HTR-8/SVneo (cell line): ENCODE results near the gene METTL14.

ENCODE experiments used
- DNase-seq: peaks from one replicate; pipeline ENCODE4 v3.0.0; 2011; ENCODE audit warnings: low spot score, mixed read lengths; ENCODE audit not compliant: insufficient read length
- FAIRE-seq: peaks from 2 replicates; lab custom pipeline; 2011; peaks lifted over from hg19 to GRCh38; lab: Jason Lieb, UNC

The METTL14 gene

GRCh38 chr4:118732591-118733330, 47.6 kb downstream of the METTL14 start:
- no peak for FAIRE-seq

GRCh38 chr4:118734491-118735205, 49.5 kb downstream of the METTL14 start:
- FAIRE-seq (no peak), DNase-seq (no peak)

More at GRCh38 chr4:118732591-118733330, 47.6 kb downstream of the METTL14 start:
- no peak for DNase-seq

- FAIRE-seq: no peak
- no peak for DNase-seq
Measured at GRCh38 chr4:118736900-118737299, 51.7 kb downstream of the METTL14 start.

- FAIRE-seq (no peak), DNase-seq (no peak)
Measured at GRCh38 chr4:118738090-118738489, 52.9 kb downstream of the METTL14 start.

GRCh38 chr4:118739022-118739713, 54.0 kb downstream of the METTL14 start:
- DNase-seq (no peak), FAIRE-seq (no peak)

- FAIRE-seq (no peak), DNase-seq (peak; percentile 6)
Measured at GRCh38 chr4:118740869-118741268, 55.7 kb downstream of the METTL14 start.

GRCh38 chr4:118741301-118741855, 56.2 kb downstream of the METTL14 start:
- no peak for DNase-seq
- FAIRE-seq: no peak

- DNase-seq (no peak), FAIRE-seq (no peak)
Measured at GRCh38 chr4:118742050-118742449, 56.9 kb downstream of the METTL14 start.

- FAIRE-seq (no peak), DNase-seq (no peak)
Measured at GRCh38 chr4:118743867-118744266, 58.7 kb downstream of the METTL14 start.

GRCh38 chr4:118745357-118745756, 60.2 kb downstream of the METTL14 start:
- FAIRE-seq (no peak), DNase-seq (no peak)

- DNase-seq: no peak
- FAIRE-seq: no peak
Measured at GRCh38 chr4:118746251-118746919, 61.2 kb downstream of the METTL14 start.

GRCh38 chr4:118749347-118749988, 64.3 kb downstream of the METTL14 start:
- FAIRE-seq: no peak
- DNase-seq: no peak

GRCh38 chr4:118751629-118752323, 66.6 kb downstream of the METTL14 start:
- DNase-seq (no peak), FAIRE-seq (no peak)

GRCh38 chr4:118752551-118752950, 67.4 kb downstream of the METTL14 start:
- DNase-seq: no peak
- FAIRE-seq: no peak

- DNase-seq: no peak
- no peak for FAIRE-seq
Measured at GRCh38 chr4:118753096-118753495, 67.9 kb downstream of the METTL14 start.

- FAIRE-seq: no peak
Measured at GRCh38 chr4:118753685-118754084, 68.5 kb downstream of the METTL14 start.

GRCh38 chr4:118754890-118755289, 69.7 kb downstream of the METTL14 start:
- no peak for FAIRE-seq
- no peak for DNase-seq

More at GRCh38 chr4:118753685-118754084, 68.5 kb downstream of the METTL14 start:
- no peak for DNase-seq

- FAIRE-seq: no peak
- no peak for DNase-seq
Measured at GRCh38 chr4:118755438-118756226, 70.4 kb downstream of the METTL14 start.
